Tibial nerve (tissue), 4 donors: ENCODE measurements around the gene TEX36. TPM values are rescaled to one million over a fixed set of nuclear protein-coding genes. Genes with fewer than 3 reads are reported as not detected.

Source experiments
- DNase-seq, 2 donors: peaks; one replicate each; pipeline ENCODE4 v3.0.0-alpha.2; 2019; ENCODE audit warnings: low spot score in 2 of 2
- H3K27ac ChIP-seq, 4 donors: fragments of 200-600 bp; sonication (generic) in 3 of 4; one replicate each; pipeline ENCODE4 v1.5.1; 2017 to 2019; ENCODE audit warnings: mild to moderate bottlenecking in 1 of 4
- H3K27me3 ChIP-seq, 2 donors: fragments of 200-600 bp; sonication (generic) in 1 of 2; one replicate each; pipeline versions ENCODE4 v1.5.1 to v1.6.0; 2017 to 2019
- H3K36me3 ChIP-seq, 3 donors: fragments of 200-600 bp; sonication (generic); one replicate each; pipeline ENCODE4 v1.5.1; 2018 to 2019
- H3K4me1 ChIP-seq, 4 donors: fragments of 200-600 bp; sonication (generic) in 3 of 4; one replicate each; pipeline ENCODE4 v1.5.1; 2017 to 2019
- H3K4me3 ChIP-seq, 4 donors: fragments of 200-600 bp; sonication (generic) in 3 of 4; one replicate each; pipeline ENCODE4 v1.5.1; 2017 to 2019; ENCODE audit warnings: mild to moderate bottlenecking in 1 of 4, moderate library complexity in 1 of 4
- H3K9me3 ChIP-seq, 4 donors: fragments of 200-600 bp; sonication (generic) in 3 of 4; one replicate each; pipeline ENCODE4 v1.5.1; 2017 to 2019
- CTCF ChIP-seq, 5 experiments: fragments of 200-600 bp in 3 of 5; fragments of 450-650 bp in 2 of 5; sonication (generic) in 3 of 5; IDR thresholded peaks; one replicate each; pipeline ENCODE4 v1.5.1; 2016 to 2019; ENCODE audit warnings: antibody characterized with exemption in 5 of 5, mild to moderate bottlenecking in 3 of 5, moderate library complexity in 2 of 5
- EP300 ChIP-seq, 2 donors: sonication (generic); formaldehyde crosslinking; IDR thresholded peaks; one replicate each; pipeline ENCODE4 v1.6.1; 2017; ENCODE audit warnings: antibody characterized with exemption in 2 of 2, mild to moderate bottlenecking in 1 of 2
- POLR2A ChIP-seq, 2 donors: fragments of 450-650 bp; IDR thresholded peaks; one replicate each; pipeline ENCODE4 v1.6.1; 2017; ENCODE audit warnings: antibody characterized with exemption in 2 of 2, mild to moderate bottlenecking in 2 of 2, moderate library complexity in 2 of 2
- WGBS, 2 donors: methylation state at CpG; one replicate each; pipeline ENCODE4 v1.1.5; 2018; 5-methylcytosine and 5-hydroxymethylcytosine counted together
- total RNA-seq, 4 donors: library from RNA; depleted of rRNA; stranded (reverse); fragments of >200 nt; gene quantifications; one replicate each; pipeline ENCODE4 v1.1.0, GENCODE V29; 2016

The TEX36 gene
- total RNA-seq, 4 donors from 2014 or later: not detected

- Histone ChIP-seq H3K4me3 (no peak overlapping the region), H3K9me3 (no peaks in the 10 kb centered on the region), H3K36me3 (no peaks in the 10 kb centered on the region), H3K27me3 (peaks cover 0 to 3% of the 10 kb centered on the region in 2 donors), H3K27ac (no peak overlapping the region), H3K4me1 (peaks cover 0 to 10% (median 0%) of the 10 kb centered on the region in 4 donors)
- WGBS, 2 donors: 47 to 59% methylated on average over 3 of the region's 3 CpGs
- DNase-seq: no peak
- TF ChIP-seq CTCF (IDR thresholded peaks at IDR 0.05) (no peak), POLR2A (IDR thresholded peaks at IDR 0.05) (no peak), EP300 (IDR thresholded peaks at IDR 0.05) (no peak)
Measured at GRCh38 chr10:125692196-125692595, 9.2 kb upstream of the TEX36 start.

GRCh38 chr10:125691160-125691981 is 8.4 kb upstream of the TEX36 start:
- Histone ChIP-seq H3K4me3 (no peak overlapping the region), H3K4me1 (peaks cover 0 to 10% (median 0%) of the 10 kb centered on the region in 4 donors), H3K27ac (no peak overlapping the region), H3K27me3 (peaks cover 0 to 3% of the 10 kb centered on the region in 2 donors), H3K36me3 (no peaks in the 10 kb centered on the region), H3K9me3 (no peaks in the 10 kb centered on the region)
- WGBS, 2 donors: 77 to 80% methylated on average over 19 of the region's 19 CpGs
- no peak for DNase-seq
- TF ChIP-seq CTCF (IDR thresholded peaks at IDR 0.05): no peak
- TF ChIP-seq EP300 (IDR thresholded peaks at IDR 0.05): no peak
- TF ChIP-seq POLR2A (IDR thresholded peaks at IDR 0.05): no peak

GRCh38 chr10:125689955-125690569 is 7.1 kb upstream of the TEX36 start:
- no peak for DNase-seq
- Histone ChIP-seq H3K4me3 (no peak overlapping the region), H3K27ac (no peak overlapping the region), H3K4me1 (peaks cover 0 to 10% (median 0%) of the 10 kb centered on the region in 4 donors), H3K9me3 (no peaks in the 10 kb centered on the region), H3K36me3 (no peaks in the 10 kb centered on the region), H3K27me3 (peaks cover 0 to 3% of the 10 kb centered on the region in 2 donors)
- 31 to 47% methylated on average over 8 of the region's 8 CpGs for WGBS, 2 donors
- TF ChIP-seq EP300 (IDR thresholded peaks at IDR 0.05): no peak
- TF ChIP-seq POLR2A (IDR thresholded peaks at IDR 0.05): no peak
- TF ChIP-seq CTCF (IDR thresholded peaks at IDR 0.05): no peak

- no peak overlapping the region for H3K4me3 ChIP-seq
- no peaks in the 10 kb centered on the region for H3K36me3 ChIP-seq
- DNase-seq: no peak
- 74% methylated on average over 3 of the region's 3 CpGs for WGBS, 2 donors
- H3K9me3 ChIP-seq: no peaks in the 10 kb centered on the region
- H3K4me1 ChIP-seq: peaks cover 0 to 10% (median 0%) of the 10 kb centered on the region in 4 donors
- no peak overlapping the region for H3K27ac ChIP-seq
- TF ChIP-seq CTCF (IDR thresholded peaks at IDR 0.05) (no peak), EP300 (IDR thresholded peaks at IDR 0.05) (no peak), POLR2A (IDR thresholded peaks at IDR 0.05) (no peak)
- peaks cover 0 to 3% of the 10 kb centered on the region in 2 donors for H3K27me3 ChIP-seq
Measured at GRCh38 chr10:125687507-125688185, 4.7 kb upstream of the TEX36 start.
